ENCODE data around the gene KDM4B.

The KDM4B gene

GRCh38 chr19:5122671-5123409 lies 153.9 kb downstream of the KDM4B start:
- DNase-seq (ENCODE audit: low spot score): no peak

DNA sequence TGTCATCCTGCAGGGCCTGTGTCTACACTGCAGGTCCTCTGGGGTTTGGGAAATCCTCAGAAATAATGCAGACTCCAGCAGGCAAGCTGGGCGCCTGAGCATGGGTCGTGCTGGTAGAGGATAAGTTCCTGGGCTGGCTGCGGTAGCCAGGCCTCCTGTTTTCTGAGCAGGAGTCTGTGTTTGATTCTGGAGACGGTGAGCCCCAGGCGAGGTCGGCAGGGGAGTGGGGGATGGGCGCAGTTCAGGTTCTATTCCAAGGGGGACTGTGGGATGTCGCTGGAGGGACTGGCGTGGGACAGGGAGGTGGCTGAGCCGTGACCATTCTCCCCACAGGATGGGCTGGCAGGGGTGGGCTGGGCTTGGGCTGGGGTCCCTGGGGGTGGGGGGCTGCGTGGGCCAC lies 154.7 kb downstream of the KDM4B start:
- no peak for DNase-seq (ENCODE audit: low spot score)

DNA sequence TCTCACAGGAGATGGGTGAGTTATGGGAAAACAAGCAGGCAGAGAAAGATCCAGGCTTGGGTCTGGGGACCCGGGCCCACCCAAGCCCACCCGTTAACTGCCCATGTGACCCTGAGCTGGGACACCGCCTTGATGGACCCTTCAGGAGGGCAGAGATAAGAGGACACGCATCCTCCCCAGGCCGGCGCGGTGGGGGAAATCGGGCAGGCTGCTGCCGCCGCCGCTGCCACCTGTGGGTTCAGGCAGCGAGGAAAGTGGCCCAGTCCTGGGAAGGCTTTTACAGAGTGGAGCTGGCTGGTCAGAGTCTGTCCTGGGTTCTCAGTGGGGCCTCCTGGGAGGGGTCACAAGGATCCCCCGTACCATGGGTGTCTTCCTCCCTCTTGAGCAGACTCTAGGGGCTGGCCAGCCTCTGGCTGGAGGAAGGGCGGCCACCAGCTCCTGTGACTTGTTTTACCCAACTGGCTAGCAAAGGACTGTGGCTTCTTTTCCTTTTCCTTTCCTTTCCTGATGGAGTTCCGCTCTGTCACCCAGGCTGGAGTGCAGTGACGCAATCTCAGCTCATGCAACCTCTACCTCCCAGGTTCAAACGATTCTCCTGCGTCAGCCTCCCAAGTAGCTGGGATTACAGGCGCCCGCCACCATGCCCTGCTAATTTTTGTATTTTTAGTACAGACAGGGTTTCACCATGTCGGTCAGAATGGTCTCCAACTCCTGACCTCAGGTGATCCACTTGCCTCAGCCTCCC lies 155.4 kb downstream of the KDM4B start:
- DNase-seq (ENCODE audit: low spot score): no peak

DNA sequence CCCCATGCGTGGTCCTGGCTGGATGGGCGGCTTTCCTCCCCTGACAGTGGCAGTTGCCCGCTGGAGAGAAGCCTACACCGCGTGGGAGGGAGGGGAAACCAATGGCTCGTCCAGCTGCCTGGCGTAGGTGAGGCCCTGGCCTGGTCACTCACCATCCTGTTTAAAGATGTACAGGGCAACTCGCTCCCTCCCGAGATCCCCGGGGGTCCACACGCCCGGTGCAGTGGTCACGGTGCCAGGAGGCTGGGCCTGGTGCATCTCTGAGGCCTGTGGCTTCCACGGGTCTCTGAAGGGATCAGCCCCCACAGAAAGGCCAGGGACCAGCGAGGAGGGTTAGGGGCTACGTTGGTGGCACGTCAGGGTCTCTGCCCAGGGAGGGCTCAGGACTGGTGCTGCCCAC lies 156.5 kb downstream of the KDM4B start:
- DNase-seq (ENCODE audit: low spot score): no peak

GRCh38 chr19:5125797-5126497 lies 157.0 kb downstream of the KDM4B start:
- no peak for DNase-seq (ENCODE audit: low spot score)

DNA sequence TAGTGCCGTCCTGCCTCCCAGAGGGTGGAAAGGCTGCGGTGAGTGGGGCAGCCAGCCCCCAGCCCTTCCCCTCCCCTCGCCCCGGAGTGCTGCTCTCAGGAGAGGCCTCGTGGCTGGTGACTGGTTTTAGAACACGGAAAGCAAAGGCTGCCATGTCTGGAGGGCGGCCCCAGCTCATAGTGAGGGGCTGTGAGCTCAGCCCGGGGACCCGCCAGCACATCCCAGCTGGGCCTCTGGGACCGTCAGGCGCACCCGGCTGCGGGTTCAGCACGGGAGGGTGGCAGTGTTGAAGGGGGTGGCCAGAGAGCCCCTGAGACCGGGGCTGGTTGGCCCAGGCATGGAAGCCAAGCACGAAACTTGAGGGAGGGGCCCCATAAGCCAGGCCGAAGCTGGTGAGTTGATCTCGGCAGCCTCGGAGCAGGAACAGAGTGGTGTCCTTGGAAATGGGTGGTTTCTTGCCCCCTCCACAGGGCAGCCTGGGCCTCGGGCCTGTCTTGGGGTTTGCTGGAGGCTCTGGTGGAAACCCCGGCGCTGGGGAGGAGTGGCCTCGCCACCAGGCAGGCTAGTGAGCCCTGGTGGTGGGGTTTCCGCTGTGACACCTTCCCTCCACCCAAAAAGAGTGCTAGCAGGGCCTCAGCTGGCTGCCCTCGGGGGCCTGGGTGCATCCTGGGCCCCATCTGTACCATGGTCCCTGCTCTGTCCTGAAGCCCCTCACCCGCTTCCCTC lies 157.7 kb downstream of the KDM4B start:
- no peak for DNase-seq (ENCODE audit: low spot score)

DNA sequence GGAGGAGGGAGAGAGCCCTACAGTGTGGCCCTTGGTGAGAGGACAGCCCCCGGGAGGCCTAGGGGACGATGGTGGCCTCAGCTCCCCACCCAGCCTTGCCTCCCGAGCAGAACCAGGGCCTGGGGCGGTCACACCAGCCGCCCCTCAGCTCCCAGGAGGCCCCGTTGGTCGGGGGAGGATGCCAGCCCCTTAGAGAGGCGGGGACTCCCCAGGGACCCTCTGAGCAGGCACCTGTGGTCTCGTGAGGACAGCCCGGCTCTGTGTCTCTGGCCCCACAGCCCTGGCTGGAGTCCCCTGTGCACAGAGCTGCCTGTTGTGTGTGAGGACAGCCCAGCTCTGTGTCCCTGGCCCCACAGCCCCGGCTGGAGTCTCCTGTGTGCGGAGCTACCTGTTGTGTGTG lies 158.8 kb downstream of the KDM4B start:
- no peak for DNase-seq (ENCODE audit: low spot score)

- no peak for DNase-seq (ENCODE audit: low spot score)
These were observed 159.5 kb downstream of the KDM4B start for GRCh38 chr19:5128251-5128935.

- no peak for DNase-seq (ENCODE audit: low spot score)
These were observed 160.1 kb downstream of the KDM4B start for GRCh38 chr19:5128936-5129389.

GRCh38 chr19:5129691-5130090 lies 160.8 kb downstream of the KDM4B start:
- DNase-seq (ENCODE audit: low spot score): no peak

GRCh38 chr19:5130371-5131030 lies 161.6 kb downstream of the KDM4B start:
- no peak for DNase-seq (ENCODE audit: low spot score)

DNA sequence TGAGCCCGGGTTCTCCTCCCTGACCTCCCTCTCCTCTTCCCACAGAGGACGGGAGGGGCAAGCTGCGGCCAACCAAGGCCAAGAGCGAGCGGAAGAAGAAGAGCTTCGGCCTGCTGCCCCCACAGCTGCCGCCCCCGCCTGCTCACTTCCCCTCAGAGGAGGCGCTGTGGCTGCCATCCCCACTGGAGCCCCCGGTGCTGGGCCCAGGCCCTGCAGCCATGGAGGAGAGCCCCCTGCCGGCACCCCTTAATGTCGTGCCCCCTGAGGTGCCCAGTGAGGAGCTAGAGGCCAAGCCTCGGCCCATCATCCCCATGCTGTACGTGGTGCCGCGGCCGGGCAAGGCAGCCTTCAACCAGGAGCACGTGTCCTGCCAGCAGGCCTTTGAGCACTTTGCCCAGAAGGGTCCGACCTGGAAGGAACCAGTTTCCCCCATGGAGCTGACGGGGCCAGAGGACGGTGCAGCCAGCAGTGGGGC lies 162.2 kb downstream of the KDM4B start:
- no peak for DNase-seq (ENCODE audit: low spot score)

- no peak for DNase-seq (ENCODE audit: low spot score)
These were observed 162.7 kb downstream of the KDM4B start for GRCh38 chr19:5131506-5132205.

- no peak for DNase-seq (ENCODE audit: low spot score)
These were observed 163.3 kb downstream of the KDM4B start for GRCh38 chr19:5132206-5132560.

GRCh38 chr19:5132698-5133651 lies 164.1 kb downstream of the KDM4B start:
- DNase-seq (ENCODE audit: low spot score): no peak

- DNase-seq (ENCODE audit: low spot score): no peak
These were observed 165.2 kb downstream of the KDM4B start for GRCh38 chr19:5133986-5134595.

- no peak for DNase-seq (ENCODE audit: low spot score)
These were observed 165.8 kb downstream of the KDM4B start for GRCh38 chr19:5134691-5135090.

- no peak for DNase-seq (ENCODE audit: low spot score)
These were observed 167.4 kb downstream of the KDM4B start for GRCh38 chr19:5136073-5136855.
